GM18517 (cell line): ENCODE data around the gene FAM219A.
A peak's percentile ranks its signal among the peaks of the same experiment; 100 is the strongest.
"Not testable (repeated sequence)": the region's sequence is repeated elsewhere in the genome, so short reads cannot be mapped to it uniquely, and the experiment has no call there.

Source experiments
- ATAC-seq: cut with Tn5 transposase; IDR thresholded peaks from one replicate; pipeline ENCODE4 v1.9.1; 2021; ENCODE audit warnings: mild to moderate bottlenecking, moderate library complexity; ENCODE audit not compliant: unreplicated experiment

The FAM219A gene

GRCh38 chr9:34379334-34380033 lies 78.9 kb downstream of the FAM219A start:
- peak; percentile 41 for ATAC-seq

GRCh38 chr9:34378376-34379060 lies 79.9 kb downstream of the FAM219A start:
- no peak for ATAC-seq

- ATAC-seq = no peak
Measured at GRCh38 chr9:34377404-34377746, 81.0 kb downstream of the FAM219A start.

GRCh38 chr9:34376596-34377403 lies 81.6 kb downstream of the FAM219A start, which contains the start of gene MYORG:
Gene MYORG (minus strand): TSS chr9:34376898. CDS start chr9:34372943, 3,955 bp downstream.
- peak; percentile 81 for ATAC-seq

- ATAC-seq = peak; percentile 32
Measured at GRCh38 chr9:34375901-34376595, 82.3 kb downstream of the FAM219A start.

- ATAC-seq = no peak
Measured at GRCh38 chr9:34374905-34375552, 83.3 kb downstream of the FAM219A start.

GRCh38 chr9:34374339-34374738 lies 84.0 kb downstream of the FAM219A start:
- ATAC-seq = no peak

GRCh38 chr9:34373749-34374148 lies 84.6 kb downstream of the FAM219A start:
- ATAC-seq = no peak

- no peak for ATAC-seq
Measured at GRCh38 chr9:34372467-34373011, 85.8 kb downstream of the FAM219A start.

- no peak for ATAC-seq
Measured at GRCh38 chr9:34371886-34372466, 86.4 kb downstream of the FAM219A start.

GRCh38 chr9:34370970-34371880 lies 87.1 kb downstream of the FAM219A start:
- ATAC-seq = no peak

- no peak for ATAC-seq
Measured at GRCh38 chr9:34370335-34370969, 87.9 kb downstream of the FAM219A start.

GRCh38 chr9:34369636-34370035 lies 88.7 kb downstream of the FAM219A start:
- ATAC-seq = no peak

- ATAC-seq = not testable (repeated sequence)
Measured at GRCh38 chr9:34368796-34369195, 89.6 kb downstream of the FAM219A start.

- ATAC-seq = not testable (repeated sequence)
Measured at GRCh38 chr9:34367751-34368410, 90.5 kb downstream of the FAM219A start.

- no peak for ATAC-seq
Measured at GRCh38 chr9:34366365-34366764, 92.0 kb downstream of the FAM219A start.

GRCh38 chr9:34365282-34365681 lies 93.1 kb downstream of the FAM219A start:
- ATAC-seq = no peak
